ENCODE data around the gene ATP11A. TPM values are rescaled to one million over a fixed set of nuclear protein-coding genes. Genes with fewer than 3 reads are reported as not detected.
A peak's percentile ranks its signal among the peaks of the same experiment; 100 is the strongest.

ATP11A gene
- total and polyA plus RNA-seq, 2 experiments from 2014 or later = 12.3 to 52.6 TPM

DNA sequence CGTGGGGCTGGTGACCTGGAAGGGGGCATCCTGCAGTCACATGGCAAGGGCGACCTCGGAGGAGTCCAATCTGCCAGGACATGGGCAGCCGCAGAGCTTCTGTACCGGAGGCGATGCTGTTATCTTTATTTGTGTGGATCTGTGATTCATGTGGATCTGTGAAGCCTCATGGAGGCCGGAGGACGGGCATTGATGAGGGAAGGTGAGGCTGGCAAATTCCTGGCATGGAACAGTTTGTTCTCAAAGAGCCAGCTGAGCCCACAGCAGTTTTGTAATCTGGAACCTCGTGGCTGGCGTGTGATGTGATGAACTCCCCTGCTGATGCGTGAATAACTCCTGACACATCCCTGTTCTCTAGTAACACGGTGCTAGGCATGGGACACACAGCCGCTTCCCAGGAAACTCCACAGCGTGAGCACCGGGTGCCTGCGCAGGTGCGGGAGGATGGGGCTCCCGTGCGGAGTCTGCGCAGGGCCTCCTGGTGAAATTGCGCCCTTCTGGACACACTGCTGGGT, 40.4 kb downstream of the ATP11A start (continued):
- TF ChIP-seq, protein P1, sequence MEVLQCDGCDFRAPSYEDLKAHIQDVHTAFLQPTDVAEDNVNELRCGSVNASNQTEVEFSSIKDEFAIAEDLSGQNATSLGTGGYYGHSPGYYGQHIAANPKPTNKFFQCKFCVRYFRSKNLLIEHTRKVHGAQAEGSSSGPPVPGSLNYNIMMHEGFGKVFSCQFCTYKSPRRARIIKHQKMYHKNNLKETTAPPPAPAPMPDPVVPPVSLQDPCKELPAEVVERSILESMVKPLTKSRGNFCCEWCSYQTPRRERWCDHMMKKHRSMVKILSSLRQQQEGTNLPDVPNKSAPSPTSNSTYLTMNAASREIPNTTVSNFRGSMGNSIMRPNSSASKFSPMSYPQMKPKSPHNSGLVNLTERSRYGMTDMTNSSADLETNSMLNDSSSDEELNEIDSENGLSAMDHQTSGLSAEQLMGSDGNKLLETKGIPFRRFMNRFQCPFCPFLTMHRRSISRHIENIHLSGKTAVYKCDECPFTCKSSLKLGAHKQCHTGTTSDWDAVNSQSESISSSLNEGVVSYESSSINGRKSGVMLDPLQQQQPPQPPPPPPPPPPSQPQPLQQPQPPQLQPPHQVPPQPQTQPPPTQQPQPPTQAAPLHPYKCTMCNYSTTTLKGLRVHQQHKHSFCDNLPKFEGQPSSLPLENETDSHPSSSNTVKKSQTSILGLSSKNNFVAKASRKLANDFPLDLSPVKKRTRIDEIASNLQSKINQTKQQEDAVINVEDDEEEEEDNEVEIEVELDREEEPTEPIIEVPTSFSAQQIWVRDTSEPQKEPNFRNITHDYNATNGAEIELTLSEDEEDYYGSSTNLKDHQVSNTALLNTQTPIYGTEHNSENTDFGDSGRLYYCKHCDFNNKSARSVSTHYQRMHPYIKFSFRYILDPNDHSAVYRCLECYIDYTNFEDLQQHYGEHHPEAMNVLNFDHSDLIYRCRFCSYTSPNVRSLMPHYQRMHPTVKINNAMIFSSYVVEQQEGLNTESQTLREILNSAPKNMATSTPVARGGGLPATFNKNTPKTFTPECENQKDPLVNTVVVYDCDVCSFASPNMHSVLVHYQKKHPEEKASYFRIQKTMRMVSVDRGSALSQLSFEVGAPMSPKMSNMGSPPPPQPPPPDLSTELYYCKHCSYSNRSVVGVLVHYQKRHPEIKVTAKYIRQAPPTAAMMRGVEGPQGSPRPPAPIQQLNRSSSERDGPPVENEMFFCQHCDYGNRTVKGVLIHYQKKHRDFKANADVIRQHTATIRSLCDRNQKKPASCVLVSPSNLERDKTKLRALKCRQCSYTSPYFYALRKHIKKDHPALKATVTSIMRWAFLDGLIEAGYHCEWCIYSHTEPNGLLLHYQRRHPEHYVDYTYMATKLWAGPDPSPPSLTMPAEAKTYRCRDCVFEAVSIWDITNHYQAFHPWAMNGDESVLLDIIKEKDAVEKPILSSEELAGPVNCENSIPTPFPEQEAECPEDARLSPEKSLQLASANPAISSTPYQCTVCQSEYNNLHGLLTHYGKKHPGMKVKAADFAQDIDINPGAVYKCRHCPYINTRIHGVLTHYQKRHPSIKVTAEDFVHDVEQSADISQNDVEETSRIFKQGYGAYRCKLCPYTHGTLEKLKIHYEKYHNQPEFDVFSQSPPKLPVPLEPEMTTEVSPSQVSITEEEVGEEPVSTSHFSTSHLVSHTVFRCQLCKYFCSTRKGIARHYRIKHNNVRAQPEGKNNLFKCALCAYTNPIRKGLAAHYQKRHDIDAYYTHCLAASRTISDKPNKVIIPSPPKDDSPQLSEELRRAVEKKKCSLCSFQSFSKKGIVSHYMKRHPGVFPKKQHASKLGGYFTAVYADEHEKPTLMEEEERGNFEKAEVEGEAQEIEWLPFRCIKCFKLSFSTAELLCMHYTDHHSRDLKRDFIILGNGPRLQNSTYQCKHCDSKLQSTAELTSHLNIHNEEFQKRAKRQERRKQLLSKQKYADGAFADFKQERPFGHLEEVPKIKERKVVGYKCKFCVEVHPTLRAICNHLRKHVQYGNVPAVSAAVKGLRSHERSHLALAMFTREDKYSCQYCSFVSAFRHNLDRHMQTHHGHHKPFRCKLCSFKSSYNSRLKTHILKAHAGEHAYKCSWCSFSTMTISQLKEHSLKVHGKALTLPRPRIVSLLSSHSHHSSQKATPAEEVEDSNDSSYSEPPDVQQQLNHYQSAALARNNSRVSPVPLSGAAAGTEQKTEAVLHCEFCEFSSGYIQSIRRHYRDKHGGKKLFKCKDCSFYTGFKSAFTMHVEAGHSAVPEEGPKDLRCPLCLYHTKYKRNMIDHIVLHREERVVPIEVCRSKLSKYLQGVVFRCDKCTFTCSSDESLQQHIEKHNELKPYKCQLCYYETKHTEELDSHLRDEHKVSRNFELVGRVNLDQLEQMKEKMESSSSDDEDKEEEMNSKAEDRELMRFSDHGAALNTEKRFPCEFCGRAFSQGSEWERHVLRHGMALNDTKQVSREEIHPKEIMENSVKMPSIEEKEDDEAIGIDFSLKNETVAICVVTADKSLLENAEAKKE (CRISPR knock-in tag; IDR thresholded peaks at IDR 0.05) = no peak
- TF ChIP-seq, protein P2, sequence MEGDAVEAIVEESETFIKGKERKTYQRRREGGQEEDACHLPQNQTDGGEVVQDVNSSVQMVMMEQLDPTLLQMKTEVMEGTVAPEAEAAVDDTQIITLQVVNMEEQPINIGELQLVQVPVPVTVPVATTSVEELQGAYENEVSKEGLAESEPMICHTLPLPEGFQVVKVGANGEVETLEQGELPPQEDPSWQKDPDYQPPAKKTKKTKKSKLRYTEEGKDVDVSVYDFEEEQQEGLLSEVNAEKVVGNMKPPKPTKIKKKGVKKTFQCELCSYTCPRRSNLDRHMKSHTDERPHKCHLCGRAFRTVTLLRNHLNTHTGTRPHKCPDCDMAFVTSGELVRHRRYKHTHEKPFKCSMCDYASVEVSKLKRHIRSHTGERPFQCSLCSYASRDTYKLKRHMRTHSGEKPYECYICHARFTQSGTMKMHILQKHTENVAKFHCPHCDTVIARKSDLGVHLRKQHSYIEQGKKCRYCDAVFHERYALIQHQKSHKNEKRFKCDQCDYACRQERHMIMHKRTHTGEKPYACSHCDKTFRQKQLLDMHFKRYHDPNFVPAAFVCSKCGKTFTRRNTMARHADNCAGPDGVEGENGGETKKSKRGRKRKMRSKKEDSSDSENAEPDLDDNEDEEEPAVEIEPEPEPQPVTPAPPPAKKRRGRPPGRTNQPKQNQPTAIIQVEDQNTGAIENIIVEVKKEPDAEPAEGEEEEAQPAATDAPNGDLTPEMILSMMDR (conservative IDR thresholded peaks at IDR 0.05; ENCODE audit: low read depth in 2 of 2) = no peak
- no peak for TF ChIP-seq CREB1 (CRISPR knock-in tag; IDR thresholded peaks at IDR 0.05; ENCODE audit: low read depth)

DNA sequence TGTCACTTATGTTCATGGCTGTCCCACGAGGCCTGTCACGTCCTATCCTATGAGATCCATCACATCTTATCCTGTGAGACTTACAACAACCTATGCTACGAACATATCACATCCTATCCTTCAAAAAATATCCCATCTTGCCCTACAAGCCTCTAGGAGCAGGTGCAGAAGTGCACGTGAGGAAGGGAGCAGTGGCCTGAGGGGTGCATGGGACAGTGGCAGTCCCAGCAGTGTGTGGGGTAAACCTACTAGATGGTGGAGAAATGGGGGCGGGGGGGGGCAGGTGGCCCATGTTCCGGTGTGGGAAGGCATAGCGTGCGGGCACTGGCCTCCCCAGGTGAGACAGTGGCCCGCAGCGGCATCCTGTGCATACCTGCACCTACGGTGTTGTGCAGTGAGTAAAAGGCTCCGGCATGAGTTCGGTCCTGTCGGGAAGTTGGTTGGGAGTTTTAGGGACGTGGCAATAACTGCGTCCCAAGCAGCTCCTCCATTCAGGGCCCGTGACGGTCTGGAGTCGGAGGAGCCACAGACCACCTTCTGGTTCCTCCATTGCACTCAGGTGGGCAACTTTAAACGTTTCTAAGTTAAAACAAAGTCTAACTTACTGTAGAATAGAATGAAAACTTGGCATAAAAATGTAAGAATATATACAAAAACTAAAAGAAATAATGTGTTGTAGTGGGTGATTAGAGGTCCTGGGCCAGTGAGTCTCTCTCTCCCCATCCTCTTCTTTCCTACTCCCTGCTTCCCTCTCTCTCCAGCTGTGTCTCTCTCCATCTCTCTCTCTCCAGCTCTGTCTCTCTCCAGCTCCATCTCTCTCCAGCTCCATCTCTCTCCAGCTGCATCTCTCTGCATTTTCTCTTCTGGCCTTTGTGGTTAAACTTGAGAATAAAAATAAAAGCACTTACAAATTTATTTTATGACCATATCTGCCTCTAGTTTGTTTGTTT, 42.1 kb downstream of the ATP11A start:
- ATAC-seq (no peak), DNase-seq (ENCODE audit: low spot score) (no peak)
- peak overlapping the region; percentile 87 for H3K27ac Mint-ChIP-seq
- H3K27me3 Mint-ChIP-seq (ENCODE audit: insufficient read depth, low read depth, poor library complexity) = peaks cover 13% of the 10 kb centered on the region
- H3K36me3 Mint-ChIP-seq (ENCODE audit: low read depth) = peaks cover 2% of the 10 kb centered on the region; the same call in 1 of the 3 replicates
- Histone ChIP-seq H3K27ac (ENCODE audit: low read depth) (peak overlapping the region; percentile 96), H3K36me3 (ENCODE audit: insufficient read depth) (no peaks in the 10 kb centered on the region), H3K4me1 (ENCODE audit: insufficient read depth) (peaks cover 65% of the 10 kb centered on the region), H3K9me2 (ENCODE audit: insufficient read depth) (no peaks in the 10 kb centered on the region), H2AFZ (no peak overlapping the region), H3K4me2 (no peak overlapping the region), H3K27me3 (ENCODE audit: insufficient read depth) (no peaks in the 10 kb centered on the region), H3K79me2 (replicated peaks; ENCODE audit: insufficient read depth) (peaks cover 79% of the 10 kb centered on the region), H3K4me3 (no peak overlapping the region), H3F3A (replicated peaks; ENCODE audit: low read depth) (peaks cover 22% of the 10 kb centered on the region; the same call in 1 of the 2 replicates), H4K20me1 (replicated peaks; ENCODE audit: insufficient read depth) (no peaks in the 10 kb centered on the region)
- H3K4me1 Mint-ChIP-seq = peaks cover 87% of the 10 kb centered on the region
- H3K9me3 Mint-ChIP-seq = no peaks in the 10 kb centered on the region
- no peak overlapping the region; the same call in 2 of the 3 replicates for H3K4me3 Mint-ChIP-seq
- TF ChIP-seq, protein P2 (conservative IDR thresholded peaks at IDR 0.05; ENCODE audit: low read depth in 2 of 2) = no peak
- no peak for TF ChIP-seq EZH2phosphoT487 (IDR thresholded peaks at IDR 0.05; ENCODE audit: unreplicated experiment)
- TF ChIP-seq NANOG (IDR thresholded peaks at IDR 0.05; ENCODE audit: borderline replicate concordance) = no peak

Measured in GM23338 (cell line).